ENCODE measurements around the gene TACR1. TPM values are rescaled to one million over a fixed set of nuclear protein-coding genes. Genes with fewer than 3 reads are reported as not detected.
"Not testable (repeated sequence)": the region's sequence is repeated elsewhere in the genome, so short reads cannot be mapped to it uniquely, and the experiment has no call there.

TACR1 gene
- not detected for polyA plus RNA-seq (2013, experiment 1 of 2; ENCODE audit: insufficient read length)
- polyA plus RNA-seq (2013, experiment 2 of 2; ENCODE audit: insufficient read length) = not detected

DNA sequence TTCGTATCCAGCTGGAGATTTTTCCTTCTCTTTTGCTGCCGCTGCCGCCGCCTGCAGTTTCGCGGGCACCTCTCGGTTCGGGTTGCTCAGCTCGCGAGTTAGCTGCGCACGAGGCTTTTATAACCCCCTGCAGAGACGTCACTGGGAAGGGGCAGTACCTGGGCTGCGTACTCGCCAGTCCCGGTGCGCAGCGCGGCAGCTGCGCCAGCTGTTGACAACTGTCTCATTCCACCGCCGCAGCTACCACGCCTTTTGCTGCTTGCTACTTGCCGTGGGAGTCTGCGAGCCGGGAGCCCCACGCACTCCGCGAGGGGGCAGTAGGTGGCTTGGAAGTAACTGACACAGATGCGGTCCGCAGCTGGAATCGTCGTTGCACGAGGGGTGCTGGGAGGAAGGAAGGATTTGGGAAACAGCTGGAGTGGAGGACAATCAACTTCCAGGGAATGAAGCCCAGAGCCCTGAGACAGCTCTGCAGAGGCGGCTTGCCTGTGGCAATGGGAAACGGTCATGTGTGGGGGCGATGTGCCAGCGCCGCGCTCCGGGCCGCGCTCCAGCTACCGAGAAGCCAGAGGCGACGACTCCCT is at the start of gene TACR1:
TACR1 (minus strand) TSS at position 93 of the 584 bp plus-strand sequence. CDS start 586 bp downstream, outside the sequence.
- peak; percentile 65 for DNase-seq

DNA sequence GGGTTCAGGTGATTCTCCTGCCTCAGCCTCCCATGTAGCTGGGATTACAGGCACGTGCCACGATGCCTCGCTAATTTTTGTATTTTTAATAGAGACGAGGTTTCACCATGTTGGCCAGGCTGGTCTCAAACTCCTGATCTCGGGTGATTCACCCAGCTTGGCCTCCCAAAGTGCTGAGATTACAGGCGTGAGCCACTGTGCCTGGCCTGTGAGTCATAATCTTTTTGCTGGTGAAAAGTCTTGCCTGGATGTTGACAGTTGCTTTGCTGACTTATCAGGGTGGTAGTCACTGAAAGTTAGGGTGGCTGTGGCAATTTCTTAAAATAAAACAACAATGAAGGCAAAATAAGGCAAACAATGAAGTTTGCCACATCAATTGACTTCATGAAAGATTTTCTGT is 49.3 kb upstream of the TACR1 start:
- peak; percentile 66 for DNase-seq

DNA sequence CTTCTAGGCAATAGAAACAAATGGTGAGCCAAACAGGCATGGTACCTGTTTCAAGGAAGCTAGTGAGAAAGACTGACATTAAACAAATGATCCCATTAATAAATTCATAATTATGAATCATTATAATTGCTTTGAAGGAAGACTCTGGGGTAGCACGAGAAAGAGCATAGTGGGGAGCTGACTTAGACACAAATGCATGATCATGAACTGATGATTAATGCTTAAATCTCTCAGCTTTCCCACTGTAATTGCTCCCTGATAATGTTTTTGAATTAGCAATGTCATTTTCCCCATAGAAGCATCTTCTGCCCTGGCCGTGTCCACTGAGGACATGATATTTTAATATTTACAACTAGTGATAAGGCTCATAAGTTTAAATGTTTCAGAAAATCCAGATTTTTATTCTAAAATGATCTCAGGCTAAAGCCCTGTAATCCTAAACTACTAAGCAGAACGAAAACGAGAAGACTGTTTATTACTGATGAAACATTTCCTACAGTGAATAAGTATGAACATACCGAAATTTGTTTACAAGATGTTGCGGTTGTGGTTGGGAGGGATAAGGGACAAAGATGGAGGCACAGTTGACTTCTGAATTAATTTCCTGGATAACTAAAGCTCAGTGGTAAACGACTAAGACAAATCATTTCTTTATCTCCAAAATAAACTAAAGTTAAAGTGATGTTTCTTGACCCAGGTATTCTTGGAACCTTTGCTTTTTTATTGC is 47.3 kb upstream of the TACR1 start:
- DNase-seq = no peak

DNA sequence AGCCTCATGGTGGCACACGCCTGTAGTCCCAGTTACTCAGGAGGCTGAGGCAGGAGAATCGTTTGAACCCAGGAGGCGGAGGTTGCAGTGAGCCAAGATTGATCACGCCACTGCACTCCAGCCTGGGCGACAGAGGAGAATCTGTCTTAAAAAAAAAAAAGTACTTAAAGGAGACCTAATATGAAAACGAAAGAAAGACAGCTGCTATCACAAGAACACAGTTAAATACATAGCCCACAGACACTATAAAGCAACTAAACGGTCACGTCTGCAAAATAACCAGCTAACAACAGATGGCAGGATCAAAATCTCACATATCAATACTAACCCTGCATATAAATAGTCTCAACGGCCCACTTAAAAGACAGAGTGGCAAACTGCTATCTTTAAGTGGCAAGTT is 43.9 kb upstream of the TACR1 start:
- no peak for DNase-seq

DNA sequence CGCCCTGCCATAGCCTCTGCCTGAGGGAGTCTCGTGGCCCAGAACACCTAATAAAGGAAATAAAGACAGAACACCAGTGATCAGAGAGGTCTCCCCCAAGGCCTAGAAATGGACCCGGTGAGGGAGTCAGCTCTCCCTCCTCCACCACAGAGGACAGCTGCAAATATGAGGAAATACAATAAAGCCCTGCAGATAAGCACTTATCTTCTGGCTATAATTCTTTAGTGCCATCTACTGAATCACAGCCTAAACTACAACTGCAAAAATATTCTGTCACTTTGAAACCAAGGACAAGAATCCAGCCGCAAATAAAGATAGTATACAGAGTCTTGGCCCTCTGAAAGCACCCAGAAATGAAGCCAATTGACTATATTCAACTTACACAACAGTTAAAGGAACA is 42.4 kb upstream of the TACR1 start:
- DNase-seq = peak; percentile 24

- DNase-seq = peak; percentile 85
These were observed 39.5 kb upstream of the TACR1 start for GRCh38 chr2:75238670-75239330.

- DNase-seq = no peak
These were observed 38.0 kb upstream of the TACR1 start for GRCh38 chr2:75237296-75237695.

DNA sequence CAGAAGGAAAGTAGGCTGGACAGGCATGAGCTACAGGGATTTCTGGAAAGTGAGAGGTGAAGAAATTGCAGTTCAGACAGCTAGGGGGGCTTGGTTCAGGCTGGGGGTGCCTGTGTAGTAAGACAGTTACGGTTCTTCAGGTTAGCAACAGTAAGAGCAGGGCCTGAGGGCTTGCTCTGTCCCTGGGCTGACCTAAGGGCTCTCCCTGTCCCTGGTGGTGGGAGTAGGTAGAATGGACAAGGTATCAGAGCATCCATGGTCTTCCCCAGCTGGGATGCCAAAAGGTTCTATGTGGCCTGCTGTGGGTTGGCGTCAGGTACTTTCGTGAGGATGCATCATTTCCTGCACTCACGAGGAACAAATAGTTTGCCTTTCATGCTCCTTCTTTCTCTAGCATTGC is 34.6 kb upstream of the TACR1 start:
- DNase-seq = no peak

DNA sequence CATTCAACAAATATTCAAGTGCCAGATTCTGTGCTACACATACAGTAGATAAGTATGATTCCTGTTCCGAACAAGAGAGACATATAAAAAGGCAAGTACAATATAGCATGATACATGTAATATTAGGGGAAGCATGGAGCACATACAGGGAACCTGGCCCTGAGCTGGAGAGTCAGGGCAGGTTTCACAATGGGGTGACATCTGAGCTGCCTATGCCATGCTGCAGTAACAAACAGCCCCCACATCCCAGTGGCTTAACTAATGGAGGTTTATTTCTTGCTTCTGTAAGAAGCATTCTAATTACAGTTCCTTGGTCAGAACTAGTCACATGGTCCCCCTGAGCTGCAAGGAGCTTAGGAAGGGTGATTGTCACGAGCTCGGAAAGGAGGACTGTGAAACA is 27.3 kb upstream of the TACR1 start:
- DNase-seq = no peak

DNA sequence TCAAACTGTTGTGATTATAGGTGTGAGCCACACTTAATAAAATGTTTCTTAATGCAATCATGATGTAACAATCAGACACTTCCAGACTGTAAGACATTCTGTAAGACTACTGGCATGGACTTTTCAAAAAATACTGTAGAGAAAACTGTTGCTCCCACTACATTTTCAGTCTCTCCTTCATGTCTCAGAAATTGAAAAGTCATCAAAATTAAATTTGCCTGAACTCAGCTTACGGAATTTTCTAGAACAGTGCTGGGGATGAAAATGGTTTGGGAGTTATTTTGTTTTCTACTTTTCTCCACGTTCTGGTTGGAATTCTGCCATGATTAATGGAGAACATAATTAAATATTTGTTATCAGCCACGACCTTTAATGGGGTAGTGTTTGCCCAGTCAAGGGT is 26.8 kb upstream of the TACR1 start:
- no peak for DNase-seq

GRCh38 chr2:75224636-75225094 is 25.3 kb upstream of the TACR1 start:
- DNase-seq = no peak

DNA sequence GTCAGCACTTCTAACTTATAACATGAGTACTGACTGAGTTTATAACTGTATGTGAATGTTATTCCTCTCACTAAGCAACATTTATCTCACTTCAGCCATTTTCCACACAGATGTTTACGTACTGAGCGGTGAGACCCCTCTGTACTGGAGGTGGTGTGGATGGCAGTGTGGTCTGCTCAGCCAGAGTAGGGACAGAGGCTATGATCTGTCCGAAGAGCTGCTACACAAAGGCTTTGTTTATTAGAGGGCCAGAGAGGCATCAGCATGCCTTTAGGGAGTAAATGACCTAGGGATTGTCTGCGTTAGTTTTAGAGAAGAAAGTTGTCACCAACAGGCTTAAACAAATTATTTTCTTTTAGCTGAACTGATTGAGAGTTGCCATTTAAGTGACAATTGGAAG is 23.2 kb upstream of the TACR1 start:
- no peak for DNase-seq

DNA sequence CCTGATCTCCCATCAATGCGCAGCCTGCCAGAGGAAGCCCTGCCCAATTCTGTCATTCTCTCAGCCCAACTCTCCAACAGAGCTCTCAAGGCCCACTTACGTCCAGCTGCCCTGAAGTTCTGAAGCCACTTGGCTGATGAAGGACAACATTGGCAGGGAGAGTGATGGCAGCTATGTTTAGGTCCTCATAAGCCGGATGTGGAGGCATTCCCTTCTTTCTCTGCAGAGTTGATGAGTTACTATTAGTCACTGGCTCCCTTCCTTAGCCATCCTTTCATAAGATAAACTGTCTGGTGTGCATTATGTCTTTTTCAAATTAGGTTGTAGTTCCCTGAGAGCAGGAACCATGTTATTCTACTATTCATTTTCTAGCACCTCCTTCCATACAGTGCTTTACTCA is 22.5 kb upstream of the TACR1 start:
- peak; percentile 80 for DNase-seq

GRCh38 chr2:75219213-75219612 is 19.9 kb upstream of the TACR1 start:
- DNase-seq = not testable (repeated sequence)

GRCh38 chr2:75211266-75211770 is 12.0 kb upstream of the TACR1 start:
- DNase-seq = no peak

GRCh38 chr2:75210409-75210808 is 11.1 kb upstream of the TACR1 start:
- no peak for DNase-seq

DNA sequence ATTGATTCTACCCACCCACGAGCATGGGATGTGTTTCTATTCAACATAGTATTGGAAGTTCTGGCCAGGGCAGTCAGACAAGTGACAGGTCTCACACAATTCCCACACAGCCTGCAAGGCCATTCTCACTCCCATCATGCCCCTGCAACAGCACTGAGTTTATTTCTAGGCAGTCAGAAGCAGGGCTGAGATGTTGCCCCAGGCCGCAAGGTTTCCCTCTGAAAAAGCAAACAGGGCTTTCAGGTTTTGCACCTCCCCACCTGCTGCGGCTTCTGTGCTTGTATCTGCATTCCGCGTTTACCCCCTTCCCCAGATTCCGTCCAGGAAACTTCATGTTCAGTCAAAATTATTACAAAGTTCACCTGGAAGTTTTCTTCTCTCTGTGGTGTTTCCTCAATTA is 9.4 kb upstream of the TACR1 start:
- DNase-seq = no peak

DNA sequence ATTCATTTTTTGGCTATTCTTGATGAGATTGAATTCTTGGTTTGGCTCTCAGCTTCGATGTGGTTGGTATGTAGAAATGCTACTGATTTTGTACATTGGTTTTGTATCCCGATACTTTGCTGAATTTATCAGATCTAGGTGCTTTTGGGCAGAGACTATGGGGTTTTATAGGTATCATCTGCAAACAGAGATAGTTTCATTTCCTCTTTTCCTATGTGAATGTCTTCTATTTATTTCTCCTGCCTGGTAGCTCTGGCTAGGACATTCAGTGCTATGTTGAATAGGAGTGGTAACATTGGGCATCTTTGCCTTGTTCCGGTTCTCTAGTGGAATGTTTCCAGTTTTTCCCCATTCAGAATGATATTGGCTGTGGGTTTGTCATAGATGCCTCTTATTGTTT is 5.5 kb upstream of the TACR1 start:
- DNase-seq = no peak

DNA sequence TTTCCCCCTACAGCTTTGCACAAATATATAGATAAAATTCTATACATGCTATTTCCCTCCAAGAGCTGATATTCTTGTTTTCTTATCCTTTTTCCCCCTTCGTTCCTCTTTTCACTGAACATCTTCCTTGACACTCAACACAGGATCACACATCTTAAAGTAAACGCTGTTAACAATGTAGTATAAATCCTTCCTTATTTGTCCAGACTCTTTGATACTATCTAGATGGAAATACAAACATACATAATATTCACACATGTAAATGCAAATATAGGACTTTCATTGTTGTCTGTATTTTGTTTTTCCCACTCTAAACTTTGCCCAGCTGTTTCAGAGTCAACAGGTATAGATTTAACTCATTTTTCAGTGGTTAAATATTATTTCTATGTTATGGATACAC is 3.0 kb upstream of the TACR1 start:
- DNase-seq = no peak

- DNase-seq = peak; percentile 44
These were observed 1.1 kb upstream of the TACR1 start for GRCh38 chr2:75200140-75201096.

- no peak for DNase-seq
These were observed 4.1 kb downstream of the TACR1 start for GRCh38 chr2:75195076-75195691.
